Right lobe of liver (tissue), 6 donors: Measurements from ENCODE around the gene KCNJ6. TPM values are rescaled to one million over a fixed set of nuclear protein-coding genes. Genes with fewer than 3 reads are reported as not detected.

ENCODE experiments used
- ATAC-seq, 4 donors: fragments of 200-7000 bp; cut with Tn5 transposase; one replicate each; pipeline ENCODE4 v1.9.1; 2020; ENCODE audit warnings: mild to moderate bottlenecking in 4 of 4, moderate library complexity in 4 of 4
- DNase-seq, 3 donors: peaks; one replicate each; pipeline ENCODE4 v3.0.0-alpha.2; 2020
- H3K27ac ChIP-seq, 3 donors: fragments of 200-600 bp; one replicate each; pipeline ENCODE4 v1.8.0; 2022
- H3K27me3 ChIP-seq, 2 donors: fragments of 200-600 bp; one replicate each; pipeline ENCODE4 v1.8.0; 2022
- H3K36me3 ChIP-seq, 4 donors: fragments of 200-600 bp; sonication (generic) in 1 of 4; one replicate each; pipeline versions ENCODE4 v1.5.1 to v1.8.0; 2017 to 2022; ENCODE audit warnings: control low read depth in 1 of 4
- H3K4me1 ChIP-seq, 4 donors: fragments of 200-600 bp; sonication (generic) in 1 of 4; one replicate each; pipeline versions ENCODE4 v1.5.1 to v1.8.0; 2017 to 2022; ENCODE audit warnings: control low read depth in 1 of 4
- H3K4me3 ChIP-seq, 3 donors: fragments of 200-600 bp; one replicate each; pipeline ENCODE4 v1.8.0; 2022
- H3K9me3 ChIP-seq, 4 donors: fragments of 200-600 bp; sonication (generic) in 1 of 4; one replicate each; pipeline versions ENCODE4 v1.5.1 to v1.8.0; 2017 to 2022; ENCODE audit warnings: control low read depth in 1 of 4
- POLR2A ChIP-seq: fragments of 450-650 bp; IDR thresholded peaks from one replicate; pipeline ENCODE4 v1.6.1; 2017; ENCODE audit warnings: antibody characterized with exemption, mild to moderate bottlenecking
- WGBS: methylation state at CpG from one replicate; pipeline ENCODE4 v1.1.6; 2018; ENCODE audit warnings: low coverage, low lambda C conversion rate; ENCODE audit not compliant: insufficient coverage; ENCODE audit errors: missing lambda C conversion rate; 5-methylcytosine and 5-hydroxymethylcytosine counted together
- intact Hi-C, 2 donors: fragments of 100-400 bp; cut with DNase I; formaldehyde crosslinking; loops; one replicate each; pipeline versions ENCODE4 v1.11.2 to v1.14.1; 2022
- total RNA-seq, 6 experiments: library from RNA; depleted of rRNA in 2 of 6; stranded (reverse); fragments of >200 nt in 2 of 6; fragmentation: NEBNext Ultra II Directional in 3 of 6; extraction: Animal tissue kit (Norgen Biotek cat#: 25700) in 3 of 6; gene quantifications; one replicate each; pipeline versions ENCODE4 v1.1.0 to v1.2.4, GENCODE V29; 2016 to 2023
- TF ChIP-seq, protein P1 (sequence below), 4 donors: fragments of 200-600 bp in 3 of 4; fragments of 450-650 bp in 1 of 4; IDR thresholded peaks; one replicate each; pipeline versions ENCODE4 v1.5.1 to v1.8.0; 2016 to 2022; ENCODE audit warnings: antibody characterized with exemption in 4 of 4, mild to moderate bottlenecking in 2 of 4
- donor health status: DM: no; HTN: yes; CAD: no.
- donor health status: DM: no; HTN: no; CAD: no.
- donor health status: DM: no; HTN: no; CAD: no.
- donor health status: DM: no; HTN: yes; CAD: no.
- donor health status: DM: no; HTN: yes; CAD: no.

The KCNJ6 gene
- total RNA-seq, 6 experiments from 2014 or later = under 0.01 to 0.12 TPM; not detected in 4

DNA sequence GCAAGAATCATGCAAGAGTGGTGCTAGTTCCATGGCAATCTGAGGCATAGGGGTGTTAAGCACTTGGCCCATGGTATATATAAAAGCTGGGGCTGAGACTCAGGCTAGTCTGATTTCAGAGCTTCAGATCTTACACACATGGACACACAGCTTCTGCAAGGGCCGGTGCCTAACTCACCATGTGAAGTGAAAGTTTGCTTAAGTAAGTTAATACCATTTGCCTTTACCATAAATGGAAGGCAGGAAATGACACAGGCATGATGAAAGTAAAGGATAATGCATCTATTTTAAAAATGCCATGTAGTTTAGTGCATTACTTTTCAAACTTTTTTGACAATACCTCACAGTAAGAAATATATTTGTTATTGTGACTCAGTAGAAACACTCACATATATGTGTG, 122.6 kb downstream of the KCNJ6 start:
- Histone ChIP-seq H3K27me3 (no peaks in the 10 kb centered on the region), H3K9me3 (no peaks in the 10 kb centered on the region), H3K4me1 (no peaks in the 10 kb centered on the region), H3K27ac (no peak overlapping the region), H3K36me3 (no peaks in the 10 kb centered on the region), H3K4me3 (no peak overlapping the region)
- no peak for ATAC-seq
- TF ChIP-seq, protein P1, sequence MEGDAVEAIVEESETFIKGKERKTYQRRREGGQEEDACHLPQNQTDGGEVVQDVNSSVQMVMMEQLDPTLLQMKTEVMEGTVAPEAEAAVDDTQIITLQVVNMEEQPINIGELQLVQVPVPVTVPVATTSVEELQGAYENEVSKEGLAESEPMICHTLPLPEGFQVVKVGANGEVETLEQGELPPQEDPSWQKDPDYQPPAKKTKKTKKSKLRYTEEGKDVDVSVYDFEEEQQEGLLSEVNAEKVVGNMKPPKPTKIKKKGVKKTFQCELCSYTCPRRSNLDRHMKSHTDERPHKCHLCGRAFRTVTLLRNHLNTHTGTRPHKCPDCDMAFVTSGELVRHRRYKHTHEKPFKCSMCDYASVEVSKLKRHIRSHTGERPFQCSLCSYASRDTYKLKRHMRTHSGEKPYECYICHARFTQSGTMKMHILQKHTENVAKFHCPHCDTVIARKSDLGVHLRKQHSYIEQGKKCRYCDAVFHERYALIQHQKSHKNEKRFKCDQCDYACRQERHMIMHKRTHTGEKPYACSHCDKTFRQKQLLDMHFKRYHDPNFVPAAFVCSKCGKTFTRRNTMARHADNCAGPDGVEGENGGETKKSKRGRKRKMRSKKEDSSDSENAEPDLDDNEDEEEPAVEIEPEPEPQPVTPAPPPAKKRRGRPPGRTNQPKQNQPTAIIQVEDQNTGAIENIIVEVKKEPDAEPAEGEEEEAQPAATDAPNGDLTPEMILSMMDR (IDR thresholded peaks at IDR 0.05) = no peak
- no peak for DNase-seq
- 40% methylated on average over 1 of the region's 1 CpG for WGBS
- intact Hi-C loops = no loop called here

DNA sequence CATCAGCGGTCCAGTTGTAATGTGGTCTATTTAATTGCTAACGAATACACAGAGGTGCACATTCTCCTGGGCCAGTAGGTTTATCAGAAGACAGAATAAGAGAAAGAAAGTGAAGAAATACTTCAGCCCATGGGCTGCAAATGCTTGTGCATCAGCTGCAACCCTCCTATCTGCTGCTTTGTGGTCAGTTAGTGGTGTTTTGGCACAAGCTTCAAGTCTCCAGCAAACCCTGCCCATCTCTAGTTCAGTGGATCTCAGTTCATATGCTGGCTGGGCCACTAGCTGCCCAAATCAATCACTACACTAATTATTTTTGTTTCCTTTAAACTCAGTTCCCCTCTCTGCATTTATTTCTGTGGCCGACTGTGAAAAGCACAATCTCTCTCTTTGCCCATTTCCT, 124.2 kb downstream of the KCNJ6 start:
- Histone ChIP-seq H3K27ac (no peak overlapping the region), H3K27me3 (no peaks in the 10 kb centered on the region), H3K4me1 (no peaks in the 10 kb centered on the region), H3K36me3 (no peaks in the 10 kb centered on the region), H3K4me3 (no peak overlapping the region), H3K9me3 (no peaks in the 10 kb centered on the region)
- ATAC-seq (no peak), DNase-seq (no peak)
- intact Hi-C loops = no loop called here
- 63% methylated on average over 3 of the region's 3 CpGs for WGBS
- TF ChIP-seq, protein P1 (IDR thresholded peaks at IDR 0.05) = no peak
- TF ChIP-seq POLR2A = no peak

DNA sequence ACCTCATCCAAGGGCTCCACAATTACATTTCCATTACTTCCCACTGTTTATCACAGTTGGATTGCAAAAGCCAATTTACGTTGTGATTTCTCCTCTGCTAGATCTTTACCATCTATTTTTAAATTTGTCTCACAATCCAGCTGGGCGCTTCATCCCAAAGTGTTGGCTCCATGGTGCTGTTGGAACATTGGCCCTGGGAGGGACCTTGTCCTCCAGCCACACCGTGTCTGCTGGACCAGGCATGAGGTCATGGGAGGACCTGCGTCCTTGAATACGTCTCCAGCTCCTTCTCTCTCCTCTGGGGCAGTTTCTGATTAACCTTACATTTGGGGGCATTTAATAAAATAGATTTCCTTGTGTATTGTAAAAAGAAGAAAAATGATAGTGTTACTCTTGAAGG, 125.4 kb downstream of the KCNJ6 start:
- DNase-seq (no peak), ATAC-seq (no peak)
- TF ChIP-seq POLR2A = no peak
- TF ChIP-seq, protein P1 (IDR thresholded peaks at IDR 0.05) = no peak
- Histone ChIP-seq H3K4me1 (no peaks in the 10 kb centered on the region), H3K36me3 (no peaks in the 10 kb centered on the region), H3K27me3 (no peaks in the 10 kb centered on the region), H3K4me3 (no peak overlapping the region), H3K27ac (no peak overlapping the region), H3K9me3 (no peaks in the 10 kb centered on the region)
- intact Hi-C loops = no loop called here
- WGBS = 45% methylated on average over 4 of the region's 5 CpGs

DNA sequence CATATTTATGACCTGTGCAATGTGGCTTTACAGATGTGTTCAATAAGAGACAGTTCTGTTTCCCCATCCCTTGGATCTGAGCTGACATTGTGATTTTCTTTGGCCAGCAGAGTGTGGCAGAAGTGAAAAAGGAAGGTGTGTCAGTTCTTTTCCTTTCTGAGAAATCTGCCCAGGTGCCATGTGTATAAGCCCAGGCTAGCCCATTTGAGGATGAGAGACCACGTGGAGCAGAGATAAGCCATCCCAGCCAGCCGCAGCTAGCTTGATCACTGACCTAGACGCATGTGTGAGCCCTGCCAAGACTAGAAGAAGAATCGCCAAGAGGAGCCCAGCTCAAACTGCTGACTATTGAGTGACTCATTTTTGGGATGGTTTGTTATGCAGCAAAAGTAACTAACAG, 127.8 kb downstream of the KCNJ6 start:
- Histone ChIP-seq H3K27ac (no peak overlapping the region), H3K9me3 (no peaks in the 10 kb centered on the region), H3K27me3 (no peaks in the 10 kb centered on the region), H3K36me3 (no peaks in the 10 kb centered on the region), H3K4me1 (no peaks in the 10 kb centered on the region), H3K4me3 (no peak overlapping the region)
- 57% methylated on average over 3 of the region's 4 CpGs for WGBS
- TF ChIP-seq POLR2A = no peak
- TF ChIP-seq, protein P1 (IDR thresholded peaks at IDR 0.05) = no peak
- no peak for DNase-seq
- no peak for ATAC-seq
- intact Hi-C loops = no loop called here

DNA sequence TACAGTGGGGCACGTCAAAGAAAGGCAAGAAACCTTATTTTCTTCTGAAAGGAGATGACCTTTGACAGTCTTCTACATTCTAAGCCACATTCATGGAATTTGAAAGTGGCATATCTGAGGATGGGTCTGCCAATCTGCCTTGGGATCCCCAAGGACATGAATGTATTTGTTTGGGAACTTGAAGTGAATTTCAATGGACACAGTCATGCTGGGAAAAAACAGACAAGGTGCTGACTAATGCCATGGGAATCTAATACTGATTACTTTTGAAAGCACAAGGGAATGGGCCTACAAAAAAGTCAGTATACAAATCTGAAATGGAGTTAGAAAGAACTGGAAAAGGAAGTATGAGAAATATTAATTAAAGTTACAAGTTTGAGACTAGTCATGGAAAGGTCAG, 128.8 kb downstream of the KCNJ6 start:
- intact Hi-C loops = no loop called here
- no peaks in the 10 kb centered on the region for H3K27me3 ChIP-seq
- ATAC-seq (no peak), DNase-seq (no peak)
- no peaks in the 10 kb centered on the region for H3K9me3 ChIP-seq
- H3K36me3 ChIP-seq = no peaks in the 10 kb centered on the region
- no CpG with 5 or more reads among the region's 1 CpG for WGBS
- H3K4me3 ChIP-seq = no peak overlapping the region
- H3K4me1 ChIP-seq = no peaks in the 10 kb centered on the region
- TF ChIP-seq, protein P1 (IDR thresholded peaks at IDR 0.05) = no peak
- H3K27ac ChIP-seq = no peak overlapping the region
